ENCODE results near the gene CXCL11.
"Not testable (repeated sequence)": the region's sequence is repeated elsewhere in the genome, so short reads cannot be mapped to it uniquely, and the experiment has no call there.

CXCL11 gene

GRCh38 chr4:76000279-76000678 is 35.6 kb downstream of the CXCL11 start:
- DNase-seq (ENCODE audit: low spot score): no peak

GRCh38 chr4:75998525-75999147 is 37.2 kb downstream of the CXCL11 start:
- DNase-seq (ENCODE audit: low spot score): not testable (repeated sequence)

- DNase-seq (ENCODE audit: low spot score): no peak
Measured at GRCh38 chr4:75997946-75998345, 37.9 kb downstream of the CXCL11 start.

GRCh38 chr4:75997081-75997480 is 38.8 kb downstream of the CXCL11 start:
- no peak for DNase-seq (ENCODE audit: low spot score)

- DNase-seq (ENCODE audit: low spot score): no peak
Measured at GRCh38 chr4:75995727-75996126, 40.1 kb downstream of the CXCL11 start.

GRCh38 chr4:75992462-75992861 is 43.4 kb downstream of the CXCL11 start:
- no peak for DNase-seq (ENCODE audit: low spot score)

- no peak for DNase-seq (ENCODE audit: low spot score)
Measured at GRCh38 chr4:75989846-75990528, 45.9 kb downstream of the CXCL11 start.

GRCh38 chr4:75985116-75985515 is 50.8 kb downstream of the CXCL11 start:
- DNase-seq (ENCODE audit: low spot score): no peak
